Glomerular visceral epithelial cell (primary cell): ENCODE results near the gene NEURL1.
"Not testable (repeated sequence)": the region's sequence is repeated elsewhere in the genome, so short reads cannot be mapped to it uniquely, and the experiment has no call there.

Source experiments
- DNase-seq: peaks from one replicate; pipeline ENCODE4 v3.0.0-alpha.2; 2016; ENCODE audit errors: extremely low spot score

Gene NEURL1

GRCh38 chr10:103621783-103622125 is 128.2 kb downstream of the NEURL1 start:
- DNase-seq: no peak

GRCh38 chr10:103622286-103622685 is 128.8 kb downstream of the NEURL1 start:
- DNase-seq: no peak

GRCh38 chr10:103622935-103623574 is 129.6 kb downstream of the NEURL1 start:
- DNase-seq: no peak

- DNase-seq: no peak
Measured at GRCh38 chr10:103626178-103626577, 132.7 kb downstream of the NEURL1 start.

DNA sequence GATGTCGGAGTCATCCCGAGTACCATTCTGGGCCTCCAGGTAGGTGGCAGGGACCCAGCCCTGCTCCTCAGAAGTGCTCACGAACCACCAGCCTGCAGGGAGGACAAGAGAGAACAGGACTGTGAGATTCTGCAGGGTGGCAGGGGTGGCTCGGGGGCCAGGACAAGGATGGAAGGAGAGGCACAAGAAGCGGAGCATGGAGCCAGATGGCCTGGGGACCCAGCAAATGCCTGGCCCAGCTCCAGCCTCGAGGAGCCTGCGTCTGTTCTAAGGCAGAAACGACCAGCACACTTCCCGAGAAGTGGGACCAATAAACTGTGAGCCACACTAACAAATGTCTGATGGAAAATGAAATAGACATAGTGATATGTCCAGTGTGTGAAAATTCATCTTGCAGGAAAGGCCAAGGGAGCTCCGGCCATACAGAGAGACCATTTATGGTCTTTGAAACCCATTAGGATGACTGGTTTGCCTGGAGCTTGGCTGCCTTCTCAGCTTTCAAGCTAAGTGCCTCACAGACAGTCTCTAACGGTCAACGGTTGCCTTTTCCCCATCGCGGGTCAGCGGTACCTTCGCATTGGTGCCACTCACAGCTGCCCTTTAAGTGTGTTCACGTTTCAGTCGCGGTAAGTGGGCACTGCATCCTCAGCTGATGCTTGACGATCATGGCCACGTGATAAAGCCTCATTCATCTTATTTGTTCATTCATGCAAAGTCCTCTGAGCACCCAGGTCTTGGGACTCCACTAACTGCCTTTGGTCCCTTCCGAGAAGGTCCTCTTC is 133.8 kb downstream of the NEURL1 start:
- no peak for DNase-seq

DNA sequence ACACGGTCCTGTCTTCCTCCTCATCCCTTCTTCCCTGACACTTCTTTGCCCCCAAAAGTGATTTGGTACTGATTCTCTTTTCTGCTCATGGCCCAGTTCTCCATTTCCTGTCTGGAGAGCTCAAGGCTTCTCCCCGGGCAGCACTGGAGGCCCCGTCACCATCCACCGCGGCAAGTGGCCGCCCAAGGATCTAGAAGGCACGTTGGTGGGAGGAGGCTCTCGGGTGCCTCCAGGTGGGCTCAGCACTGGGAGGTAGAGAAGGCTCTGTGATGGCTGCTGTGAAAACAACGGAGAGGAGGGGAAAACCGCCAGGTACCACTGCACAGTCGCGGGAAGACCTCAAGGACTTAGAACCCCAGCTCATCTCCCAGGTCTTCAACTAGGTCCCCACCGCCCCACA is 134.4 kb downstream of the NEURL1 start:
- DNase-seq: no peak

- no peak for DNase-seq
Measured at GRCh38 chr10:103629581-103629980, 136.1 kb downstream of the NEURL1 start.

- DNase-seq: no peak
Measured at GRCh38 chr10:103630156-103630555, 136.7 kb downstream of the NEURL1 start.

GRCh38 chr10:103632247-103632642 is 138.7 kb downstream of the NEURL1 start:
- DNase-seq: no peak

DNA sequence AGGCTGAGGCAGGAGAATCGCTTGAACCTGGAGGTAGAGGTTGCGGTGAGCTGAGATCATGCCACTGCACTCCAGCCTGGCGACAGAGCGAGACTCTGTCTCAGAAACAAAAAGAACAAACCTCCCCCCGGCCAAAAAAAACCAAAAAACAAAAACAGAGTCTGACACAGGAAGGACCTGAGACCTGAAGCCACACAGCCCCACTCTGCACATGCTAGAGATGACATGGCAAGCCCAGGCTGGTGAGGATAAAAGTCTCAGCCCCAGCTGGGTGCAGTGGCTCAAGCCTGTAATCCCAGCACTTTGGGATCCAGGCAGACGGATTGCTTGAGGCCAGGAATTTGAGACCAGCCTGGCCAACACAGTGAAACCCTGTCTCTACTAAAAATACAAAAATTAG is 139.4 kb downstream of the NEURL1 start:
- DNase-seq: not testable (repeated sequence)

- no peak for DNase-seq
Measured at GRCh38 chr10:103633846-103634245, 140.3 kb downstream of the NEURL1 start.

- DNase-seq: no peak
Measured at GRCh38 chr10:103635580-103635979, 142.1 kb downstream of the NEURL1 start.

DNA sequence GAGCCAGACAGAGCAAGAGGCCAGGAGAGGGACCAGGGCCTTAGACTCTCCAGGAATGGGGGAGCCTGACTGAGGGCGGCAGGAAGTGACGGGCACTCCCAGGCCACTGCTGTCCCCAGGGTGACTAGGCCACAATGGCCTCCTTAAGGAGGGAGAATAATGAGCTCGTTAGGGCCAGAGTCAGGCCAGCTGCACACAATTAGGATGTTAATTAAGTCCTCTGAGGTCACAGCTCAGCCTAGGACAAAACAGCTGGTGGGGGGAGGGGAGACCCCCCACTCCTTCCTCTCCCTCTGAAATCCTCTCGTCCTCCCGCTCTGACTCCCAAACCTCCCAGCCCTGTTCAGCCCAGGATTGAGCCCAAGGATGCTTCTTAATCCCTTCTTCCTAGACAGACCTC is 143.0 kb downstream of the NEURL1 start:
- no peak for DNase-seq

DNA sequence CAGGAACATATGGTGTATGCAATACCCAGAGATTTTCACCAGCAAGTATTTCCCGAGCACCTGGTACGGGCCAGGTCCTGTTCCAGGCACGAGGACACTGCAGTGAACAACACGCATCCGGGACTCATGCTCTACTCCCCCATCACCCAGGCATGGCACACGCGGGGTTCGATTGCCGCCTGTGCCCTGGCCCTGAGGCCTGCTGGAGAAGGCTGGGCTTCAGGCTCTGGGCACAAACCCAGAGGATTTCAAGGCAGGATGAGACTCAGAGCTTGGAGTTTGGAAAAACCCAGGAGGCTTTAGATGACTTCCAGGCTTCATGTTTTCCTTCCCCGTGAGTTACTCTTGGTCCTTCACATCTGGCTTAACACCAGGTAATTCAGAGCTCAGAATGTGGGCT is 143.5 kb downstream of the NEURL1 start:
- DNase-seq: no peak

DNA sequence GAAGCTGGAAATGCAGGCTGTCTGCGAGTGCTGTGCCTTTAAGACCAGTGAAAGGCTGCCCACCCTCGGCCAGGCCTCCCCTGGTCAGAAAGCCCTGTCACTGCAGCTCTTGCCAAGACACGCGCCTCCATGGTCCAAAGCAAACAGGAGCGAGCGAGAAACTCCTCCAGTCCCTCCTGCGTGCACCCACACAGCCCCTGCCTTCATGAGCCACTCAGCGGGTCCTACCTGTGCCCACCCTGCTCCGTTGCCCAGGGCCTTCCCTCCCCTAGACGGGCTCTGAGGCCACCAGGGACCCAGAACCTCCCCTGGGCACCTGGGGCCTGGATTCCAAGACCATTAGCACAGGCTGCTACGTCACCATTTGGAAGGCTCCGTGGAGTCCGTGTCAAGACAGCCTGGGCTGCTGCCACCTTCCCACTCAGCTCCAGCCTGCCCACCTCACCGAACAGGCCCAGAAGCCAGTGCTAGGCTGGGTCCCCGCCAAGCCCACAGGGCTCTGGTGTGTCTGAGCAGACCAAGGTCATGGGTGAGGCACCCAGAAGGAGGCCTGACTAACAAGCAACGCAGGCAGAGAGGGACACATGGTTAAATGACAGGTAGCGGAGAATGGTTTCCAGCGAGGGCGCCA is 144.5 kb downstream of the NEURL1 start:
- no peak for DNase-seq

- no peak for DNase-seq
Measured at GRCh38 chr10:103638948-103639347, 145.4 kb downstream of the NEURL1 start.

- DNase-seq: no peak
Measured at GRCh38 chr10:103640436-103641181, 147.1 kb downstream of the NEURL1 start.

DNA sequence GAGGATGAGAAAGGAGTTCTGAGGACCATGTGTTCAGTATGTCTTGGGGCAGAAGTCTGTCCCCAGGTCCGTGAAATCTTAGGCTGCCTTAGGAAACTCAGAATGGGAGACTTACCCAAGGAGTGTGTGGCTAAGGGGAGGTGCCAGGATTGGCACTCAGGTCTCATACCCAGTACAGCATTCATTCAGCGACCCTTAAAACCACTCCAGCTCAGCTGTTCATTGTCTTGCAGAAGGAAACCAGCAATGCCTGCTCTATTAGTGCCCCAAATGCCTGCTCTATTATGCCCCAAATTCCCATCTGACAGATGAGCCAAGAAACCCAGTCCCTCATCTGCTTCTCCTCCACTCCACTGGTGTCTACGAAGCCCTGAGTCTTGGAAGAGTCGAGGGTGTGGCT is 147.8 kb downstream of the NEURL1 start:
- no peak for DNase-seq
